Thyroid gland (tissue), 4 donors: ENCODE data around the gene WNT5A.

Experiments used
- CTCF ChIP-seq, 6 experiments: fragments of 200-600 bp in 3 of 6; fragments of 450-650 bp in 3 of 6; sonication (generic) in 3 of 6; IDR thresholded peaks; one replicate each; pipeline ENCODE4 v1.5.1; 2016 to 2019; ENCODE audit warnings: antibody characterized with exemption in 6 of 6, mild to moderate bottlenecking in 2 of 6, inconsistent platforms in 1 of 6, moderate library complexity in 1 of 6
- POLR2A ChIP-seq, 2 donors: fragments of 450-650 bp; IDR thresholded peaks; one replicate each; pipeline ENCODE4 v1.6.1; 2017; ENCODE audit warnings: antibody characterized with exemption in 2 of 2, mild to moderate bottlenecking in 2 of 2, moderate library complexity in 1 of 2

GRCh38 chr3:55455915-55456314 lies 31.2 kb downstream of the WNT5A start:
- TF ChIP-seq POLR2A (IDR thresholded peaks at IDR 0.05) = no peak
- TF ChIP-seq CTCF (IDR thresholded peaks at IDR 0.05) = no peak
